Measurements from ENCODE around the gene RBM33.

RBM33 gene

GRCh38 chr7:155753446-155753965, 109.0 kb downstream of the RBM33 start:
- DNase-seq = no peak

- no peak for DNase-seq
These were observed 109.7 kb downstream of the RBM33 start for GRCh38 chr7:155754165-155754564.

DNA sequence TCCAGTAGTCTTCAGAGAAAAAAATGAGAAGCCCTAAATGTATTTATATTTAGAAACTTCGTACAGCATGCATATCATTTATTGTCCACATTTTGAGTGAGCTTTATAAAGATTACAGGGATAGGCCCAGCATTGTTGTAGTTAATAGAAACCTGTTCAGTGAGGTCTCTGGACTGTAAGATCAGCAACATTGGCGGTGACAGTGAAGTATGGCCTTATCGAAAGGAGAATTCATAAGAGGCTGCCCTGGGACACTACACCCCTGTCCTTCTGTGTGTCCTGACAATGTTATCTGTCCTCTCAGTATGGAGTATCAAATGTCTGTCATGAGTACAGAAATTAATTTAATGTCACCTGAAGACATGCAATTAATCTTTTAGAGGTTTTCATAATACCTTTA, 110.6 kb downstream of the RBM33 start:
- no peak for DNase-seq

DNA sequence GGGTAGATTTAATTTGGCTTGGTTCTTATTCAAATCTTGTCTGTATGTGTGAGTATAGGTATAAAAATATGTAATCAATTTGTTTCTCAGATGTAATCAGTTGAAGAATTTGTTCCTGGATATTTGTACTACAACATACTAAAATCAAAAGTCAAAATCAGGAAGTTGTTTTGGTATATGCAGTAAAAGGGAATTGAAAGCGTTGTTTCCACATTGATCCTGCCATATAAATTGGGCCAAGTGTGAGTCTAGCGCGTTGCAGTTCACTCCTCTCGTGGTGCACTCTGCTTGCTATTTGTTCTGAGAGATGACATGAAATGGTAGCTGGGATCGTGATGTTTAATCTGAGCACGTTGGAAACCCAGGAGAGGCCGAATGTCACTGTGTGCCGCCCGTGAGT, 111.9 kb downstream of the RBM33 start:
- no peak for DNase-seq

DNA sequence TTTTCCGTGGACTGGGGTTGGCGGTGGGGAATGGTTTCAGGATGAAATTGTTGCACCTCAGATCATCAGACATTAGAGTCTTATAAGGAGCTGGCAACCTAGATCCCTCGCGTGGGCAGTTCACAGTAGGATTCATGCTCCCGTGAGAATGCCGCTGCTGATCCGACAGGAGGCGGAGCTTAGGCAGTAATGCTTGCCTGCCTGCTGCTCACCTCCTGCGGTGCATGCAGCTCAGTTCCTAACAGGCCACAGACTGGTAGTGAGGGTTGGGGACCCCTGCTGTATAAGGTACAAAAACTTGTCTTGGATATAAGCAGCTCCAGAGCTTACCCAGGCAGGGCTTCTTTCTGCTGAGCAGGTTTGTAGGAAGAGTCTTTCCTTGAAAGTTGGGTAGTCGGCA, 113.9 kb downstream of the RBM33 start:
- DNase-seq = no peak

GRCh38 chr7:155759740-155760430, 115.4 kb downstream of the RBM33 start:
- DNase-seq = no peak

DNA sequence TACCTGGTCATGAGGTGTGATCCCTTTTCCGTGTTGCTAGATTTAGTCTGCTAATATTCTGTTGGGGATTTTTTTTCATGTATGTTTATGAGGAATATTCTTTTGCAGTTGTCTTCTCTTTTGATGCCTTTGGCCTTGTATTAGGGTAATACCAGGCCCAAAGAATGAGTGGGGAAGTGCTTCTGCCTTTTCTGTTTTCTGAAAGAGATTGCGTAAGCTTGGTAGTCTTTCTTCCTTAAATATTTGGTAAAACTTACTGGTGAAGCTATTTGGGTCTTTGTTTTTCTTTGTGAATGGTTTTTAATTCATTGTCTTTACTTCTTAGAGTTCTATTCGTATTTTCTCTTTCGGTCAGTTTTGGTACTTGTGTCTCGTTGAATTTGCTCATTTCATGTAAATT, 116.7 kb downstream of the RBM33 start:
- no peak for DNase-seq

DNA sequence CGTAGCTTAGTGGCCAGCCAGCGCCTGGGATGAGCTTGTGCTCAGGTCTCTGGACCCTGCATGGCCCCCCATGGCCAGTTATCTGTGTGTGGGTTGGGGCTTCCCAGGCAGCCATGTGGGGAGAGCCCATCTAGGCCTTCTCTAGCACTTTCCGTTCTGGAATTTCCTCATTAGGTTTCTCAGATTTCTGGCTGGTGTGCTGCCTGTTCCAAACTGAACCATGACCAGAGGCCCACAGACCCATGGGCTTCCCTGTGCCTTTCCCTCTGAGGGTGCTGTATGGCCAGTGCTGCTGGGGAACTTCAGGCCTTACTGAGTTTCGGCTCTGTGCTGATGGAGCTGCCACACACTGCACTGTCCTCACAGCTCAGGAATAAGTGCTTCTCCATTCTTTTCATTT, 117.6 kb downstream of the RBM33 start:
- DNase-seq = no peak

GRCh38 chr7:155762655-155763054, 118.2 kb downstream of the RBM33 start:
- no peak for DNase-seq

- no peak for DNase-seq
These were observed 118.7 kb downstream of the RBM33 start for GRCh38 chr7:155763122-155763521.

DNA sequence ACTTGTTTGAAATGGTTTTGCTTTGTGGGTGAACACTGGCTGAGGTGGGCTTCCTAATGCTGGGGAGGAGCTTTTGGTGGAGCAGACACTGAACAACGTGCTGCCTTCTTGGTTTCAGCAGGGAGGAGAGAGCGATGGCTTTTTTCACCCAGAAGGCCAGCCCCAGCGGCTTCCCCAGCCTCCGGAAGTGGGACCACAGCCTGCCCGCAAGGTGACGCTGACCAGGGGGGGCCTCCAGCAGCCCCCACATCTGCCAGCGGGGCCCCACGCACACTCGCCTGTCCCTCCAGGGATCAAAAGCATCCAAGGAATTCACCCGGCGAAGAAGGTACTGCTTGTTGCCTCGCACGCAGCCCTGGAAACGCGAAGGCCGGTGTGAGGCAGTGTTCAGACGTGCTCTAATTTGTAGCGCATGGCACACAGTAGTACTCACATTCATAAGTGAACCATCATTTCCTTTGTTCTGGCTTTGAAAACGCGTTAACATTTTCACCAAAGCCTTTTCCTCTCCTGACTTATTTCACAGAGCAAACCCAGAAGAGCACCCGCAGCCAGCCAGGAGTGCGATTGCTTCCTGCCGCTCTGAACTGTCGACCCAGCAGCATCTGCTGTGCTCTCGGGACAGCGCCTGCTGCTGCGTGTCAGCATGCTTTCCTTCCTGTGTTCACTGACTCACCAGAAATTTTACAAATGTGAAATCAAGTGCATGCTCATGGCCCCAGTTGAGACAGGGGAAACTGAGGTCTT, 119.4 kb downstream of the RBM33 start:
- no peak for DNase-seq

- DNase-seq = peak; percentile 65
These were observed 120.0 kb downstream of the RBM33 start for GRCh38 chr7:155764438-155764793.

- DNase-seq = no peak
These were observed 121.0 kb downstream of the RBM33 start for GRCh38 chr7:155765458-155765857.

DNA sequence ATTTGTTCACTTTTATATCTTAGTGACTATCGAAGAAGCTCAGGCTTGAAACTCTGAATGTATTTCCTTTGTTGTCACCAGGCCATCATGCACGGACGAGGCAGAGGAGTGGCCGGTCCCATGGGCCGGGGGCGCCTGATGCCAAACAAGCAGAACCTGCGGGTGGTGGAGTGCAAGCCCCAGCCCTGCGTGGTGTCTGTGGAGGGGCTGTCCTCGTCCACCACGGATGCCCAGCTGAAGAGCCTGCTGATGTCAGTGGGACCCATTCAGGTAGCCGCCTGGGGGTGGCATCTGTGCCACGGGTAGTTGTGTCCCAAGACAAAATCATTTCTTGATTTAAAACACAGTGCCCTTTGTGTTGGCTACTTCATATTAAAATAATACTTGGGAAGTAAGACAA, 121.9 kb downstream of the RBM33 start:
- no peak for DNase-seq

DNA sequence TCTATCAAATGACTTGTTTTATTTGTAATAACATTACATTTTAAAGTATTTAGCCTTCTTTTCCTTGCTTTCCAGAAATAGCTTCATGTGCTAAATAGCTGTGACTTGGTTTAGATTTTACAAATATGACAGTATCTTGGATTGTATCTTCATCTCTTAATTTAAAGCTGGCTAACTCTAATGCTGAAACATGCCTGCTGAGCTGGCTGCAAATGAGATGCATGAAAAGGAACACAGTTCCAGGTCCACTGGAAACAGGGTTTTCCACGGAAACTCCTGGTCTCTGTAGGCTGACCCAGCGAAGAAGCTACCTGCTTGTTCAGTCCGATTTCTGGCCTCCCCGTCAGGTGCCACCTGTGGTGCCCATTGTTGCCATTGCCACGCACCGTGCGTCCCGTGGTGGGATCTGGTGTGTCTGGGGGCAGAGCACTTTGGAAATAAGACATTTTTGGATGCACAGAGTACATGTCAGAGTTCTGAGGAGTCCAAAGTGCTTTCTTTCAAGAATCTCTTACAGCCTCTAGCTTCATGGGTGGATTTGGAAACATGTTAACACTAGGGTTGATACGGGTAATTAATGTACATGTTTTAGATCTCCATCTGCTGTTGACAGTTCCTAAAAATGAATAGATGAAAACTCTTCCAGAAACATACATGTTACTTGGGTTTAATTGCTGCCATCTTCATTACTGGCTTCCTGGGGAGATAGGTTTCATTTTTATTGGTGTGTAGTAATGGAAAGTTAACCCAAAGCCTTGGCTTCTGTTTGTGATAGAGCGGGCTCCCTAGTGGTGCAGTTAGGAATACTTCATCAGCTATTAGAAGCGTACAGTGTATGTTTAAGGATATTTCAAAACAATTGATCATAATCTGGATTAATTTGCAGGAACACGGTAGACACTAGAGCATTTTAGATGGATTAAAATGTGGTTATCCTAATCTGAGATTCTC, 122.8 kb downstream of the RBM33 start:
- no peak for DNase-seq

- DNase-seq = no peak
These were observed 125.2 kb downstream of the RBM33 start for GRCh38 chr7:155769701-155770100.

DNA sequence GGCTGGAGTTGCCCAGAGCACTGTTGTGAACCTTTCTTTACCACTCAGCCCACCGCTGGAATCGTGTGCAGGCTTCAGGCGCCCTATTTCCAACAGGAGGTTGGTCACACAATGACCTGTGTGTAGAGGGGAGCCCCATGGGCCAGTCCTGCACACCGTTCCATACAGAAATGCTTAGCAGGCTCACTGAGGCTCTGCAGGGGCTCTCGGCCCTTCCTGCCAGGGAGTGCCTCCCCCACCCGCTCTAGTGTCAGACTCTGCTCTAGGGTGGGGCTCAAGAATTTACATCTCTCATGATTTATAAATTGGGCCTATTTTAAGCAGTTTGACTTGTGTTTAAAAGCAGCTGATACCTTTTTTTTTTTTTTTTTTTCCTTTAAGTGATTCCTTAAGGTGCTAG, 125.8 kb downstream of the RBM33 start:
- DNase-seq = no peak

GRCh38 chr7:155773531-155773930, 129.1 kb downstream of the RBM33 start:
- DNase-seq = no peak

- no peak for DNase-seq
These were observed 130.5 kb downstream of the RBM33 start for GRCh38 chr7:155774947-155775346.

GRCh38 chr7:155775691-155776090, 131.2 kb downstream of the RBM33 start:
- DNase-seq = no peak

DNA sequence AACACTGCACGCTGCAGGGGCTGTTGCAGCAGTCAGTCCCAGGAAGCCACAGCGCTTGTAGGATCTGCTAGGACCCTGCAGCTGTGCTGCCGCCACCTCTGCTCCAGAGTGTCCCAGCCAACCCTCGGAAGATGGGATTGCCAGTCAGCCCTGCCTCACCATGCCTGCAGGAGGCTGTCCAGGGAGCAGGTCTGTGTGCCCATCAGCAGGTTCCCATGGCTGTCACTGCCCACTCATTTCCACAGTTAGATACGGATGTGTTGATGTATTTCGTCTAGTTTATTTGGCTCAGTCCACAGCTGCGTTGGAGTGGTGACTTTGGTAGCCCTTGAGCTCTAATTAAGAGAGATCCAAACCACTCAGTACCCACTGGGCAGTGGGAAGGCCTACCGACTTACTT, 132.1 kb downstream of the RBM33 start:
- DNase-seq = no peak

DNA sequence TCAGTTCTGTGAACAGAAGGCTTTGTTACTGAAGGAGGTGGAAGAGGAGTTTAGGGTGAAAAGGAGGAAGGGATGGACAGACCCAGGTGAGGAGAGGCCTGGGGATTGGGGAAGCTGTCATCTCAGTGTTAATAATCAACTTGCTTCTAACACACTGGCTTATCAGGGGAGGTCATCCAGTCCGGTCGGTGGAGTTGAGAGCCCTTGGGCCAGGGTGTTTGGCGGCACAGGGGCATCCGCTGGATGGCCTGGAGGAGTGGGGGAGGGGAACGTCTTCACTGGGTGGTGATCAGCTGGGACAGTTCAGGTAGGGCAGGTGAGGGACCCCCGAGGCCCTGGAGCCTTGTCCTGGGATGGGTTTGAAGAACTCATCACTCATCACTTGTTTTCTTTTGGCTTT, 133.9 kb downstream of the RBM33 start:
- DNase-seq = no peak

- no peak for DNase-seq
These were observed 136.4 kb downstream of the RBM33 start for GRCh38 chr7:155780884-155781283.
